ACC112 (cell line): Measurements from ENCODE around the gene SNX27.

Experiments
- H2AFZ ChIP-seq: fragments of 200-600 bp; sonication (generic); one replicate; pipeline ENCODE4 v1.6.0; 2017; ENCODE audit warnings: antibody characterized with exemption, low read length; ENCODE audit not compliant: unreplicated experiment
- H3K27ac ChIP-seq: fragments of 200-600 bp; sonication (generic); 2 replicates; pipeline ENCODE4 v1.5.1; 2014; ENCODE audit warnings: low read depth, mild to moderate bottlenecking, antibody characterized with exemption, low read length, moderate library complexity
- H3K27me3 ChIP-seq: fragments of 200-600 bp; sonication (generic); 2 replicates; pipeline ENCODE4 v1.6.1; 2014; ENCODE audit warnings: mild to moderate bottlenecking, antibody characterized with exemption, low read length, moderate library complexity, mixed read lengths; ENCODE audit not compliant: insufficient read depth
- H3K36me3 ChIP-seq: fragments of 200-600 bp; sonication (generic); 2 replicates; pipeline ENCODE4 v1.6.1; 2016; ENCODE audit warnings: mild to moderate bottlenecking, antibody characterized with exemption, low read length, moderate library complexity, mixed read lengths; ENCODE audit not compliant: insufficient read depth
- H3K4me1 ChIP-seq: fragments of 200-600 bp; sonication (generic); one replicate; pipeline ENCODE4 v1.6.1; 2016; ENCODE audit warnings: low read length, mixed read lengths; ENCODE audit not compliant: insufficient read depth, unreplicated experiment, control insufficient read depth
- H3K4me3 ChIP-seq: fragments of 200-600 bp; sonication (generic); 2 replicates; pipeline ENCODE4 v1.5.1; 2014; ENCODE audit warnings: mild to moderate bottlenecking, low read depth, low read length
- H3K79me2 ChIP-seq: fragments of 200-600 bp; sonication (generic); one replicate; pipeline ENCODE4 v1.6.0; 2016; ENCODE audit warnings: low read length; ENCODE audit not compliant: control insufficient read depth, unreplicated experiment, insufficient read depth

The SNX27 gene

GRCh38 chr1:151713044-151713443 lies 101.2 kb downstream of the SNX27 start:
- H3K27me3 ChIP-seq: peaks cover 57% of the 10 kb centered on the region
- H3K4me3 ChIP-seq: no peak overlapping the region
- H3K79me2 ChIP-seq: no peaks in the 10 kb centered on the region
- H3K27ac ChIP-seq: no peak overlapping the region
- no peaks in the 10 kb centered on the region for H3K4me1 ChIP-seq
- no peak overlapping the region for H2AFZ ChIP-seq
- no peaks in the 10 kb centered on the region for H3K36me3 ChIP-seq

GRCh38 chr1:151713874-151714273 lies 102.0 kb downstream of the SNX27 start:
- Histone ChIP-seq H3K36me3 (no peaks in the 10 kb centered on the region), H3K27me3 (peaks cover 65% of the 10 kb centered on the region), H3K4me1 (no peaks in the 10 kb centered on the region), H2AFZ (no peak overlapping the region), H3K4me3 (no peak overlapping the region), H3K79me2 (no peaks in the 10 kb centered on the region), H3K27ac (no peak overlapping the region)

- H3K36me3 ChIP-seq: no peaks in the 10 kb centered on the region
- H3K27ac ChIP-seq: no peak overlapping the region
- peaks cover 77% of the 10 kb centered on the region for H3K27me3 ChIP-seq
- H3K4me1 ChIP-seq: no peaks in the 10 kb centered on the region
- H3K79me2 ChIP-seq: no peaks in the 10 kb centered on the region
- no peak overlapping the region for H2AFZ ChIP-seq
- H3K4me3 ChIP-seq: no peak overlapping the region
Observed at GRCh38 chr1:151714820-151715725, 103.2 kb downstream of the SNX27 start.

GRCh38 chr1:151715726-151716404 lies 104.0 kb downstream of the SNX27 start:
- Histone ChIP-seq H2AFZ (no peak overlapping the region), H3K4me1 (peaks cover 5% of the 10 kb centered on the region), H3K36me3 (no peaks in the 10 kb centered on the region), H3K27ac (no peak overlapping the region), H3K79me2 (no peaks in the 10 kb centered on the region), H3K27me3 (peaks cover 85% of the 10 kb centered on the region), H3K4me3 (no peak overlapping the region)

- no peak overlapping the region for H3K4me3 ChIP-seq
- peaks cover 8% of the 10 kb centered on the region for H3K4me1 ChIP-seq
- no peaks in the 10 kb centered on the region for H3K79me2 ChIP-seq
- no peak overlapping the region for H2AFZ ChIP-seq
- no peaks in the 10 kb centered on the region for H3K36me3 ChIP-seq
- H3K27ac ChIP-seq: no peak overlapping the region
- H3K27me3 ChIP-seq: peaks cover 88% of the 10 kb centered on the region
Observed at GRCh38 chr1:151716405-151716762, 104.5 kb downstream of the SNX27 start.

GRCh38 chr1:151716771-151717631 lies 105.2 kb downstream of the SNX27 start, which contains the start of gene CELF3:
CELF3 (minus strand) TSS chr1:151716803; CDS start chr1:151716020, 783 bp downstream.
- H3K36me3 ChIP-seq: no peaks in the 10 kb centered on the region
- H3K4me1 ChIP-seq: peaks cover 13% of the 10 kb centered on the region
- H2AFZ ChIP-seq: no peak within 1 kb of the TSS
- peaks cover 90% of the 10 kb centered on the region for H3K27me3 ChIP-seq
- H3K27ac ChIP-seq: no peak within 1 kb of the TSS
- H3K4me3 ChIP-seq: no peak within 1 kb of the TSS
- no peaks in the 10 kb centered on the region for H3K79me2 ChIP-seq

GRCh38 chr1:151718011-151718431 lies 106.2 kb downstream of the SNX27 start:
- Histone ChIP-seq H2AFZ (no peak overlapping the region), H3K27ac (no peak overlapping the region), H3K36me3 (no peaks in the 10 kb centered on the region), H3K4me3 (no peak overlapping the region), H3K4me1 (peaks cover 13% of the 10 kb centered on the region), H3K79me2 (no peaks in the 10 kb centered on the region), H3K27me3 (peaks cover 94% of the 10 kb centered on the region)

GRCh38 chr1:151718666-151719065 lies 106.8 kb downstream of the SNX27 start:
- Histone ChIP-seq H3K4me1 (peaks cover 13% of the 10 kb centered on the region), H3K4me3 (no peak overlapping the region), H3K27me3 (peaks cover 90% of the 10 kb centered on the region)

GRCh38 chr1:151720125-151720524 lies 108.3 kb downstream of the SNX27 start:
- H3K4me3 ChIP-seq: peak overlapping the region; percentile 77; the same call in 1 of the 2 replicates
- H3K36me3 ChIP-seq: no peaks in the 10 kb centered on the region
- H3K4me1 ChIP-seq: peaks cover 13% of the 10 kb centered on the region
- H3K27ac ChIP-seq: no peak overlapping the region
- no peaks in the 10 kb centered on the region for H3K79me2 ChIP-seq
- H3K27me3 ChIP-seq: peaks cover 86% of the 10 kb centered on the region
- H2AFZ ChIP-seq: peak overlapping the region; percentile 52

More at GRCh38 chr1:151718666-151719065, 106.8 kb downstream of the SNX27 start:
- Histone ChIP-seq H2AFZ (no peak overlapping the region), H3K27ac (no peak overlapping the region), H3K79me2 (no peaks in the 10 kb centered on the region), H3K36me3 (no peaks in the 10 kb centered on the region)

GRCh38 chr1:151720554-151720953 lies 108.7 kb downstream of the SNX27 start:
- no peak overlapping the region for H3K27ac ChIP-seq
- H2AFZ ChIP-seq: peak overlapping the region; percentile 52
- peaks cover 13% of the 10 kb centered on the region for H3K4me1 ChIP-seq
- peaks cover 82% of the 10 kb centered on the region for H3K27me3 ChIP-seq
- H3K79me2 ChIP-seq: no peaks in the 10 kb centered on the region
- H3K36me3 ChIP-seq: no peaks in the 10 kb centered on the region
- H3K4me3 ChIP-seq: peak overlapping the region; percentile 77
